ENCODE measurements around the gene CASTOR2. TPM values are rescaled to one million over a fixed set of nuclear protein-coding genes. Genes with fewer than 3 reads are reported as not detected.

CASTOR2 gene
- total and polyA plus RNA-seq, 2 of the 8 experiments (the other 6 are each of a cell fraction or from before 2014, with no cell fraction given) = 12.1 to 47.8 TPM

- Histone ChIP-seq H2BK20ac (ENCODE audit: low read length) (no peak overlapping the region), H2AK5ac (ENCODE audit: low read depth, low read length) (no peak overlapping the region), H2BK120ac (replicated peaks; ENCODE audit: low read depth, low read length) (no peak overlapping the region), H3K9me3 (ENCODE audit: insufficient read depth in 2 of 2, low read depth in 1 of 2, low read length in 1 of 2) (no peaks in the 10 kb centered on the region), H3K56ac (replicated peaks; ENCODE audit: insufficient read length, low read depth, low read length) (no peak overlapping the region), H3K4ac (replicated peaks; ENCODE audit: insufficient read length, low read depth, low read length) (no peak overlapping the region), H4K5ac (ENCODE audit: insufficient read length, low read depth, low read length) (no peak overlapping the region), H4K8ac (ENCODE audit: extremely low read depth, insufficient read depth, low read length) (no peak overlapping the region), H4K20me1 (replicated peaks in 1 of 2; ENCODE audit: control insufficient read depth in 1 of 2, insufficient read depth in 2 of 2, low read length in 2 of 2) (peaks cover 0 to 2% of the 10 kb centered on the region in 2 experiments), H3K18ac (ENCODE audit: extremely low read depth, low read length) (no peak overlapping the region), H3K4me2 (ENCODE audit: insufficient read depth in 1 of 2, low read depth in 2 of 2, low read length in 2 of 2) (no peak overlapping the region), H3K27ac (ENCODE audit: low read depth, low read length) (no peak overlapping the region), H3K4me1 (replicated peaks in 1 of 4; ENCODE audit: control insufficient read depth in 3 of 4, insufficient read depth in 4 of 4, low read length in 3 of 4) (no peaks in the 10 kb centered on the region), H3K23me2 (ENCODE audit: low read depth, low read length) (no peaks in the 10 kb centered on the region), H3K4me3 (ENCODE audit: extremely low read depth in 1 of 4, insufficient read depth in 2 of 4, low read depth in 3 of 4, low read length in 4 of 4) (no peak overlapping the region), H2BK5ac (ENCODE audit: low read depth, low read length) (no peak overlapping the region), H2BK15ac (ENCODE audit: low read length) (no peak overlapping the region), H3K27me3 (replicated peaks in 1 of 4; ENCODE audit: control insufficient read depth in 3 of 4, extremely low read depth in 1 of 4, insufficient read depth in 3 of 4, low read length in 3 of 4) (no peaks in the 10 kb centered on the region), H4K91ac (replicated peaks; ENCODE audit: insufficient read length, low read length) (no peak overlapping the region), H3K14ac (ENCODE audit: insufficient read length) (no peak overlapping the region), H3K79me2 (ENCODE audit: control insufficient read depth in 1 of 2, insufficient read depth in 2 of 2, low read length in 2 of 2) (no peaks in the 10 kb centered on the region), H3K36me3 (ENCODE audit: control insufficient read depth in 2 of 4, insufficient read depth in 4 of 4, low read length in 3 of 4) (peaks cover 0 to 14% (median 4%) of the 10 kb centered on the region in 4 experiments; a peak in 5 of 8 replicates), H2AFZ (ENCODE audit: low read length) (no peak overlapping the region), H3K23ac (ENCODE audit: insufficient read length) (no peak overlapping the region), H3K9ac (replicated peaks in 1 of 4; ENCODE audit: extremely low read depth in 1 of 4, low read depth in 3 of 4, low read length in 3 of 4) (no peak overlapping the region), H3K79me1 (ENCODE audit: low read depth, low read length) (0 out of 2 replicates have a peak, but pooled peaks cover 3% of the 10 kb centered on the region), H2BK12ac (ENCODE audit: low read depth, low read length) (no peak overlapping the region)
- CTCF ChIA-PET (ENCODE audit: partially characterized antibody) = no interaction called here
- FAIRE-seq = no peak
- DNase-seq (ENCODE audit: low read depth in 1 of 2, low spot score in 2 of 2) = no peak
- WGBS, 2 experiments (ENCODE audit: extremely low coverage in 1 of 2, insufficient coverage in 1 of 2, insufficient read length in 1 of 2, insufficient replicate concordance in 2 of 2, low coverage in 1 of 2, low lambda C conversion rate in 2 of 2, missing lambda C conversion rate in 1 of 2) = 93% methylated on average over 16 of the region's 17 CpGs; no CpG with 5 or more reads in 1 of the 2 experiments
- POLR2A ChIA-PET (ENCODE audit: partially characterized antibody) = interaction anchor here (1.4 kb wide), 1 partner anchor 10 kb away, joined by 5 read pairs; no protein-coding TSS in a partner anchor
- TF ChIP-seq SUZ12 (IDR thresholded peaks at IDR 0.05; ENCODE audit: low read length) (no peak), EGR1 (IDR thresholded peaks at IDR 0.05; ENCODE audit: borderline replicate concordance, low read depth, low read length) (no peak), SP4 (IDR thresholded peaks at IDR 0.05; ENCODE audit: low read length) (no peak), TEAD4 (IDR thresholded peaks at IDR 0.05; ENCODE audit: low read depth, low read length) (no peak), RAD21 (IDR thresholded peaks at IDR 0.05 in 1 of 2, conservative IDR thresholded peaks at IDR 0.05 in 1 of 2; ENCODE audit: low read depth in 2 of 2, low read length in 2 of 2) (no peak), FOSL1 (IDR thresholded peaks at IDR 0.05; ENCODE audit: insufficient read depth, low read depth, low read length) (no peak), ASH2L (IDR thresholded peaks at IDR 0.05; ENCODE audit: low read length) (no peak), BCL11A (IDR thresholded peaks at IDR 0.05; ENCODE audit: low read depth in 2 of 2, low read length in 2 of 2) (no peak), RFX5 (IDR thresholded peaks at IDR 0.05; ENCODE audit: borderline replicate concordance, low read depth, low read length) (no peak), RXRA (IDR thresholded peaks at IDR 0.05; ENCODE audit: insufficient read depth, low read depth, low read length) (no peak), NANOG (IDR thresholded peaks at IDR 0.05; ENCODE audit: insufficient read depth, low read depth, low read length, poor library complexity, severe bottlenecking) (no peak), USF2 (IDR thresholded peaks at IDR 0.05; ENCODE audit: low read length) (no peak), CBX8 (IDR thresholded peaks at IDR 0.05; ENCODE audit: borderline replicate concordance, low read depth, low read length) (no peak), CHD2 (IDR thresholded peaks at IDR 0.05; ENCODE audit: low read length) (no peak)
Observed at GRCh38 chr7:75024922-75025321, 60.4 kb downstream of the CASTOR2 start.
